Measurements from ENCODE around the gene ATF3. TPM values are rescaled to one million over a fixed set of nuclear protein-coding genes. Genes with fewer than 3 reads are reported as not detected.

ATF3 gene
- total RNA-seq, 1 donor: 5.2 TPM

GRCh38 chr1:212647004-212647403 lies 38.4 kb downstream of the ATF3 start:
- DNase-seq (ENCODE audit: low read depth): no peak
- TF ChIP-seq CTCF (IDR thresholded peaks at IDR 0.05; ENCODE audit: insufficient read depth, low read length): no peak
- no peak overlapping the region for H3K4me3 ChIP-seq (ENCODE audit: low read depth, low read length)

GRCh38 chr1:212648431-212648830 lies 39.9 kb downstream of the ATF3 start:
- no peak for DNase-seq (ENCODE audit: low read depth)
- no peak for TF ChIP-seq CTCF (IDR thresholded peaks at IDR 0.05; ENCODE audit: insufficient read depth, low read length)
- no peak overlapping the region for H3K4me3 ChIP-seq (ENCODE audit: low read depth, low read length)

GRCh38 chr1:212649020-212649419 lies 40.5 kb downstream of the ATF3 start:
- DNase-seq (ENCODE audit: low read depth): peak; percentile 61
- no peak overlapping the region for H3K4me3 ChIP-seq (ENCODE audit: low read depth, low read length)
- no peak for TF ChIP-seq CTCF (IDR thresholded peaks at IDR 0.05; ENCODE audit: insufficient read depth, low read length)

GRCh38 chr1:212650228-212650627 lies 41.7 kb downstream of the ATF3 start:
- no peak overlapping the region for H3K4me3 ChIP-seq (ENCODE audit: low read depth, low read length)
- TF ChIP-seq CTCF (IDR thresholded peaks at IDR 0.05; ENCODE audit: insufficient read depth, low read length): no peak
- DNase-seq (ENCODE audit: low read depth): no peak

GRCh38 chr1:212651521-212651920 lies 43.0 kb downstream of the ATF3 start:
- TF ChIP-seq CTCF (IDR thresholded peaks at IDR 0.05; ENCODE audit: insufficient read depth, low read length): no peak
- peak; percentile 42 for DNase-seq (ENCODE audit: low read depth)
- no peak overlapping the region for H3K4me3 ChIP-seq (ENCODE audit: low read depth, low read length)

- no peak for TF ChIP-seq CTCF (IDR thresholded peaks at IDR 0.05; ENCODE audit: insufficient read depth, low read length)
- DNase-seq (ENCODE audit: low read depth): no peak
- H3K4me3 ChIP-seq (ENCODE audit: low read depth, low read length): no peak overlapping the region
Observed at GRCh38 chr1:212651977-212652376, 43.4 kb downstream of the ATF3 start.

- no peak for TF ChIP-seq CTCF (IDR thresholded peaks at IDR 0.05; ENCODE audit: insufficient read depth, low read length)
- no peak for DNase-seq (ENCODE audit: low read depth)
Observed at GRCh38 chr1:212652609-212653008, 44.0 kb downstream of the ATF3 start.

More at GRCh38 chr1:212652609-212653008, 44.0 kb downstream of the ATF3 start:
- H3K4me3 ChIP-seq (ENCODE audit: low read depth, low read length): no peak overlapping the region
